NT2/D1 (cell line): ENCODE results near the gene DZIP1.
"Not testable (repeated sequence)": the region's sequence is repeated elsewhere in the genome, so short reads cannot be mapped to it uniquely, and the experiment has no call there.

Source experiments
- SUZ12 ChIP-seq: IDR thresholded peaks from 2 replicates; pipeline ENCODE4 v1.6.1; 2011; ENCODE audit not compliant: insufficient read length, insufficient read depth; ENCODE audit errors: extremely low read depth
- YY1 ChIP-seq: IDR thresholded peaks from 2 replicates; pipeline ENCODE4 v1.6.1; 2011; ENCODE audit not compliant: insufficient read length, insufficient read depth
- ZNF274 ChIP-seq: IDR thresholded peaks from 2 replicates; pipeline ENCODE4 v1.6.1; 2011; ENCODE audit warnings: mild to moderate bottlenecking, low read depth, low read length

DNA sequence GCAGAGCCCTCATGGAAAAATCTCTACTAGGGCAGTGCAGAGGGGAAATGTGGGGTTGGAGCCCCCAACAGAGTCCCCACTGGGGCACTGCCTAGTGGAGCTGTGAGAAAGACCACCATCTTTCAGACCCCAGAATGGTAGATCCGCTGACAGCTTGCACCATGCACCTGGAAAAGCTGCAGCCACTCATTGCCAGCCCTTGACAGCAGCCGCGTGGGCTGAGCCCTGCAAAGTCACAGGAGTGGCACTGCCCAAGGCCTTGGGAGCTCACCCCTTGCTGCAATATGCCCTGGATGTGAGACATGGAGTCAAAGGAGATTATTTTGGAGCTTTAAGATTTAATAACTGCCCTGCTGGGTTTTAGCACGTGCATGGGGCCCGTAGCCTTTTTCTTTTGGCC is 40.5 kb upstream of the DZIP1 start:
- TF ChIP-seq YY1, SUZ12, ZNF274: not testable (repeated sequence)
